Uterus (tissue), 2 donors: ENCODE data around the gene RSPH6A.

Experiments
- CTCF ChIP-seq, 4 experiments: fragments of 200-600 bp in 2 of 4; fragments of 450-650 bp in 2 of 4; sonication (generic) in 2 of 4; IDR thresholded peaks; one replicate each; pipeline ENCODE4 v1.5.1; 2016 to 2019; ENCODE audit warnings: antibody characterized with exemption in 4 of 4, mild to moderate bottlenecking in 2 of 4, moderate library complexity in 1 of 4
- POLR2A ChIP-seq, 2 donors: fragments of 450-650 bp; IDR thresholded peaks; one replicate each; pipeline ENCODE4 v1.6.1; 2016; ENCODE audit warnings: antibody characterized with exemption in 2 of 2, mild to moderate bottlenecking in 1 of 2, moderate library complexity in 1 of 2

GRCh38 chr19:45828523-45828922, 13.4 kb upstream of the RSPH6A start:
- no peak for TF ChIP-seq POLR2A (IDR thresholded peaks at IDR 0.05)
- TF ChIP-seq CTCF (IDR thresholded peaks at IDR 0.05) = no peak
